PC-3 (cell line): ENCODE results near the gene TPP2. TPM values are rescaled to one million over a fixed set of nuclear protein-coding genes. Genes with fewer than 3 reads are reported as not detected.

Source experiments
- ATAC-seq: fragments of 200-7000 bp; cut with Tn5 transposase; 2 replicates; pipeline ENCODE4 v1.9.1; 2020; ENCODE audit warnings: mild to moderate bottlenecking, moderate library complexity
- BruUV-seq: library from RNA; stranded (reverse); fragments of 400-500 nt; replicated peaks from 2 replicates; lab custom pipeline; 2021; lab: Mats Ljungman, UMichigan
- CTCF ChIA-PET: fragments of 300-600 bp; sonication (Branson Sonifier 250); formaldehyde crosslinking; loops from one replicate; lab custom pipeline; 2022; ENCODE audit warnings: antibody characterized with exemption; lab: Charles Lee
- POLR2A ChIA-PET: fragments of 300-600 bp; sonication (Branson Sonifier 250); formaldehyde crosslinking; loops from one replicate; lab custom pipeline; 2022; ENCODE audit warnings: antibody characterized with exemption; ENCODE audit not compliant: unreplicated experiment; lab: Charles Lee
- DNase-seq: peaks from one replicate; pipeline ENCODE4 v3.0.0-alpha.2; 2015
- H2AFZ ChIP-seq: fragments of 300-600 bp; sonication (generic); 2 replicates; pipeline ENCODE4 v1.6.0; 2016; ENCODE audit warnings: antibody characterized with exemption, low read length
- H3F3A ChIP-seq: fragments of 300-600 bp; sonication (generic); one replicate; pipeline ENCODE4 v1.6.0; 2017; ENCODE audit warnings: antibody characterized with exemption, low read length, control low read depth, mild to moderate bottlenecking; ENCODE audit not compliant: unreplicated experiment
- H3K27ac ChIP-seq: fragments of 300-600 bp; sonication (generic); 2 replicates; pipeline ENCODE4 v1.5.1; 2016; ENCODE audit warnings: mild to moderate bottlenecking, low read length
- H3K27me3 ChIP-seq: fragments of 300-600 bp; sonication (generic); 2 replicates; pipeline ENCODE4 v1.6.1; 2016; ENCODE audit warnings: low read length, mixed read lengths
- H3K36me3 ChIP-seq: fragments of 300-600 bp; sonication (generic); 2 replicates; pipeline ENCODE4 v1.6.1; 2016; ENCODE audit warnings: low read depth, mixed run types, low read length, mixed read lengths
- H3K4me1 ChIP-seq: fragments of 300-600 bp; sonication (generic); 2 replicates; pipeline ENCODE4 v1.5.1; 2016; ENCODE audit warnings: low read length; ENCODE audit not compliant: insufficient read depth
- H3K4me2 ChIP-seq: fragments of 300-600 bp; sonication (generic); 2 replicates; pipeline ENCODE4 v1.6.0; 2016; ENCODE audit warnings: low read length
- H3K4me3 ChIP-seq: fragments of 300-600 bp; sonication (generic); 2 replicates; pipeline ENCODE4 v1.5.1; 2016; ENCODE audit warnings: mild to moderate bottlenecking, low read length, mixed read lengths
- H3K79me2 ChIP-seq: fragments of 300-600 bp; sonication (generic); 2 replicates; pipeline ENCODE4 v1.6.1; 2017; ENCODE audit warnings: low read length, mixed read lengths
- H3K9ac ChIP-seq: fragments of 300-600 bp; sonication (generic); 2 replicates; pipeline ENCODE4 v1.6.0; 2016; ENCODE audit warnings: mild to moderate bottlenecking, low read length
- H3K9me2 ChIP-seq: fragments of 300-600 bp; sonication (generic); replicated peaks from 2 replicates; pipeline ENCODE4 v1.6.1; 2016; ENCODE audit warnings: mixed run types, low read length, mixed read lengths
- H3K9me3 ChIP-seq: fragments of 300-600 bp; sonication (generic); 2 replicates; pipeline ENCODE4 v1.6.1; 2016; ENCODE audit warnings: low read length, mixed read lengths
- H4K20me1 ChIP-seq: fragments of 300-600 bp; sonication (generic); 2 replicates; pipeline ENCODE4 v1.6.1; 2016; ENCODE audit warnings: low read length, mixed read lengths
- CTCF ChIP-seq: fragments of 300-600 bp; sonication (generic); conservative IDR thresholded peaks from 2 replicates; pipeline ENCODE4 v1.5.1; 2017; ENCODE audit warnings: antibody characterized with exemption, low read depth, mild to moderate bottlenecking, low read length
- EZH2 ChIP-seq: fragments of 300-600 bp; sonication (generic); IDR thresholded peaks from one replicate; pipeline ENCODE4 v1.6.1; 2017; ENCODE audit warnings: antibody characterized with exemption, mild to moderate bottlenecking, low read length; ENCODE audit not compliant: unreplicated experiment
- EZH2phosphoT487 ChIP-seq: fragments of 300-600 bp; sonication (generic); IDR thresholded peaks from 2 replicates; pipeline ENCODE4 v1.6.1; 2018; ENCODE audit warnings: mild to moderate bottlenecking, antibody characterized with exemption, low read length, borderline replicate concordance
- intact Hi-C: fragments of 100-400 bp; cut with micrococcal nuclease; formaldehyde crosslinking; loops from 2 replicates; pipeline ENCODE4 v1.9.0; 2023
- total RNA-seq: library from RNA; depleted of rRNA; stranded (reverse); fragments of >200 nt; gene quantifications from 2 replicates; pipeline ENCODE4 v1.2.3, GENCODE V29; 2014

The TPP2 gene
- total RNA-seq, 1 experiment from 2014 or later: 30.4 TPM

DNA sequence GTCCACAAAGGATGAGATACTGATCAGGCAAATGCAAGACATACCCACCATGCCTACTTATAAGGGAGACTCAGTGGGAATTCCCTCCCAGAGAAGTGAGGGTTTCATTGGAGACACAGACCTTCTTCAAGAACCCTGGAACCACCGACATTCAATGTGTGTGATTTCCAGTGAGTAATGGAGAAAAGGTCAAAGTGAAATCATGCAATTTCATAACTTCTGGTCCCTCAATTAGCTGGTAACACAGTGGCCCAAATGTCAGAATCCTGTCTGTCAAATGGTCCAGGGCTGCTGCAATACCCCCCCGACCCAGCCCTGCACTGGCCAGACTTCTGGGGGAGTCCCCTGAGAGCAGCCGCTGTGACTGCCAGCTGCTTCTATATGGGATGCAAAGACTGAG lies 102.7 kb downstream of the TPP2 start:
- H3K4me1 ChIP-seq: peaks cover 13% of the 10 kb centered on the region
- no peaks in the 10 kb centered on the region for H3F3A ChIP-seq
- H3K27ac ChIP-seq: no peak overlapping the region
- H3K9me3 ChIP-seq: no peaks in the 10 kb centered on the region
- CTCF ChIA-PET: no interaction called here
- TF ChIP-seq EZH2 (no peak), EZH2phosphoT487 (no peak), CTCF (no peak)
- intact Hi-C loops: no loop called here
- no peaks in the 10 kb centered on the region for H3K36me3 ChIP-seq
- ATAC-seq (no peak), DNase-seq (no peak)
- H3K27me3 ChIP-seq: peaks cover 13% of the 10 kb centered on the region; the same call in 1 of the 2 replicates
- BruUV-seq: no TSS peak
- no peak overlapping the region for H3K4me3 ChIP-seq
- H3K79me2 ChIP-seq: no peaks in the 10 kb centered on the region
- no peak overlapping the region for H3K9ac ChIP-seq
- no peak overlapping the region for H2AFZ ChIP-seq
- no peak overlapping the region for H3K4me2 ChIP-seq
- POLR2A ChIA-PET: no interaction called here
- no peaks in the 10 kb centered on the region for H4K20me1 ChIP-seq
- no peaks in the 10 kb centered on the region for H3K9me2 ChIP-seq

GRCh38 chr13:102700088-102701031 lies 103.6 kb downstream of the TPP2 start:
- Histone ChIP-seq H3F3A (no peaks in the 10 kb centered on the region), H3K27ac (no peak overlapping the region), H3K4me3 (no peak overlapping the region), H3K79me2 (no peaks in the 10 kb centered on the region), H3K4me1 (peaks cover 21% of the 10 kb centered on the region), H3K9ac (no peak overlapping the region), H3K9me2 (no peaks in the 10 kb centered on the region), H3K36me3 (no peaks in the 10 kb centered on the region), H3K9me3 (no peaks in the 10 kb centered on the region), H4K20me1 (no peaks in the 10 kb centered on the region), H3K27me3 (0 out of 2 replicates have a peak, but pooled peaks cover 6% of the 10 kb centered on the region), H3K4me2 (no peak overlapping the region), H2AFZ (no peak overlapping the region)
- intact Hi-C loops: no loop called here
- ATAC-seq: no peak
- POLR2A ChIA-PET: no interaction called here
- TF ChIP-seq CTCF (no peak), EZH2phosphoT487 (no peak), EZH2 (no peak)
- no TSS peak for BruUV-seq
- CTCF ChIA-PET: no interaction called here
- DNase-seq: no peak

DNA sequence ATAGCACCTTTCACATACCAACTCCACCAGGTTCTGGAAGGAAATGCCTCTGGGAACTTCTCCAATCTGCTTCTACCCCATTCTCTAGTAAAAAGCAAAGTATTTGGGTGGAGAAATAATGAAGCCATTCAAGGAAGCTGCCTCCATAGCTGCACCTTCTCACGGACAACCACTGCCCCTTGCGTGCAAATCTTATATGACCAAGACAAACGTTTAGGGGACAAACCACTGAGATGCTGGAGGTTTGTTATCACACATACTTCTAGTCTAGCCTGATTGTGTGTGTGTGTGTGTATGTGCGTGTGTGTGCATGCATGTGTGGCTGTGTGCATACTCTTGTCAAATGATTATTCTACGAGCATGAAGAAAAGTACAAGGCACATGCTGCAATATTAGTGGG lies 104.5 kb downstream of the TPP2 start:
- H3K4me2 ChIP-seq: no peak overlapping the region
- no peaks in the 10 kb centered on the region for H3K9me3 ChIP-seq
- no peak for ATAC-seq
- no peaks in the 10 kb centered on the region for H3F3A ChIP-seq
- H3K36me3 ChIP-seq: no peaks in the 10 kb centered on the region
- ChIA-PET CTCF (no interaction called here), POLR2A (no interaction called here)
- intact Hi-C loops: no loop called here
- H3K4me3 ChIP-seq: no peak overlapping the region
- no TSS peak for BruUV-seq
- H3K27ac ChIP-seq: no peak overlapping the region
- H3K4me1 ChIP-seq: peaks cover 27% of the 10 kb centered on the region
- TF ChIP-seq EZH2phosphoT487 (no peak), EZH2 (no peak), CTCF (no peak)
- H4K20me1 ChIP-seq: no peaks in the 10 kb centered on the region
- H3K9me2 ChIP-seq: no peaks in the 10 kb centered on the region
- no peaks in the 10 kb centered on the region for H3K27me3 ChIP-seq
- no peak overlapping the region for H3K9ac ChIP-seq
- no peak overlapping the region for H2AFZ ChIP-seq
- no peaks in the 10 kb centered on the region for H3K79me2 ChIP-seq
- DNase-seq: no peak
